Activated B cell treated with CpG ODN at 0.5 μM for 24 hours (primary cell): ENCODE measurements around the gene HES4. TPM values are rescaled to one million over a fixed set of nuclear protein-coding genes. Genes with fewer than 3 reads are reported as not detected.

Experiments
- ATAC-seq: fragments of 200-7000 bp; cut with Tn5 transposase; one replicate; pipeline ENCODE4 v1.10.0; 2021; ENCODE audit warnings: low read depth, mild to moderate bottlenecking, moderate library complexity
- CTCF ChIA-PET: fragments of 350-600 bp; sonication (Branson Sonifier 250); formaldehyde crosslinking; loops from one replicate; lab custom pipeline; 2021; ENCODE audit warnings: antibody characterized with exemption; lab: Charles Lee
- POLR2A ChIA-PET: fragments of 350-600 bp; sonication (Branson Sonifier 250); formaldehyde crosslinking; loops from one replicate; lab custom pipeline; 2021; ENCODE audit warnings: antibody characterized with exemption; lab: Charles Lee
- DNase-seq: peaks from one replicate; pipeline ENCODE4 v3.0.0; 2022
- H3K27ac Mint-ChIP-seq: one replicate; pipeline ENCODE4 v1.8.0; 2020; ENCODE audit warnings: mixed read lengths
- H3K27me3 Mint-ChIP-seq: one replicate; pipeline ENCODE4 v1.8.0; 2021; ENCODE audit warnings: mixed read lengths
- H3K36me3 Mint-ChIP-seq: one replicate; pipeline ENCODE4 v1.8.0; 2021; ENCODE audit warnings: low read depth, mixed read lengths
- H3K4me1 Mint-ChIP-seq: one replicate; pipeline ENCODE4 v1.8.0; 2021; ENCODE audit warnings: mixed read lengths
- H3K4me3 Mint-ChIP-seq: one replicate; pipeline ENCODE4 v1.8.0; 2020; ENCODE audit warnings: mild to moderate bottlenecking, mixed read lengths
- H3K9me3 Mint-ChIP-seq: one replicate; pipeline ENCODE4 v1.8.0; 2020; ENCODE audit warnings: mixed read lengths
- intact Hi-C: fragments of 100-400 bp; cut with micrococcal nuclease; formaldehyde crosslinking; loops from one replicate; pipeline ENCODE4 v1.15.1; 2024
- total RNA-seq: library from RNA; stranded (reverse); gene quantifications from 2 replicates; pipeline ENCODE4 v1.2.3, GENCODE V29; 2022
- TF ChIP-seq, protein P1 (sequence below): fragments of 200-600 bp; IDR thresholded peaks from one replicate; pipeline ENCODE4 v1.8.0; 2022; ENCODE audit warnings: antibody characterized with exemption, mild to moderate bottlenecking

The HES4 gene, protein sequence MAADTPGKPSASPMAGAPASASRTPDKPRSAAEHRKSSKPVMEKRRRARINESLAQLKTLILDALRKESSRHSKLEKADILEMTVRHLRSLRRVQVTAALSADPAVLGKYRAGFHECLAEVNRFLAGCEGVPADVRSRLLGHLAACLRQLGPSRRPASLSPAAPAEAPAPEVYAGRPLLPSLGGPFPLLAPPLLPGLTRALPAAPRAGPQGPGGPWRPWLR
- 0.67 and 1.2 TPM in 2 replicates for total RNA-seq

DNA sequence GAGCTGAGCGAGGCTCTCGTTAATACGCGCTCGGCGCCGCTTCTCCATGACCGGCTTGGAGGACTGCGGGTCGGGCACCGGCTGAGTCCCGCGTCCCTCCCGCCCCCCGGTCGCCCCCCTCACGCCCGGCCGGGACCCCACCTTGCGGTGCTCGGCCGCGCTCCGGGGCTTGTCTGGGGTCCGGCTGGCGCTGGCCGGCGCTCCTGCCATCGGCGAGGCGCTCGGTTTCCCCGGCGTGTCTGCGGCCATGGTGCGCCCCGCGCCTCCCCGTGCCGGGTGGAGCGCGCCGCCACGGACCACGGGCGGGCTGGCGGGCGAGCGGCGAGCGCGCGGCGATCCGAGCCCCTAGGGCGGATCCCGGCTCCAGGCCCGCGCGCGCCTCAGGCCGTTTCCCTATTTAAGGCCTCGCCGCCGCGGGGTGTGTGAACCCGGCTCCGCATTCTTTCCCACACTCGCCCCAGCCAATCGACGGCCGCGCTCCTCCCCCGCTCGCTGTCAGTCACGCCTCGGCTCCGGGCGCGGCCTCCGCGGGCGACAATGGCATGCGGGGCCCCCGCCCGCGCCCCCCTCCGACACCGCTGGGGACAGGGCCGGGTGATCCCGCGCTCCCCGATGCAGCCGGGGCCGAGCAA, at the start of gene HES4:
HES4 (minus strand) TSS at position 373 of the 632 bp plus-strand sequence; CDS start at position 249, 124 bp downstream.
- intact Hi-C loops = loop anchor here (2.0 kb wide), 1 partner anchor 13 kb away; the partner anchor contains the start of gene ISG15
- H3K4me1 Mint-ChIP-seq = peaks cover 19% of the 10 kb centered on the region
- no peak within 1 kb of the TSS for H3K27ac Mint-ChIP-seq
- H3K4me3 Mint-ChIP-seq = peak within 1 kb of the TSS; percentile 75
- peak; percentile 64 for ATAC-seq
- POLR2A ChIA-PET = no interaction called here
- TF ChIP-seq, protein P1, sequence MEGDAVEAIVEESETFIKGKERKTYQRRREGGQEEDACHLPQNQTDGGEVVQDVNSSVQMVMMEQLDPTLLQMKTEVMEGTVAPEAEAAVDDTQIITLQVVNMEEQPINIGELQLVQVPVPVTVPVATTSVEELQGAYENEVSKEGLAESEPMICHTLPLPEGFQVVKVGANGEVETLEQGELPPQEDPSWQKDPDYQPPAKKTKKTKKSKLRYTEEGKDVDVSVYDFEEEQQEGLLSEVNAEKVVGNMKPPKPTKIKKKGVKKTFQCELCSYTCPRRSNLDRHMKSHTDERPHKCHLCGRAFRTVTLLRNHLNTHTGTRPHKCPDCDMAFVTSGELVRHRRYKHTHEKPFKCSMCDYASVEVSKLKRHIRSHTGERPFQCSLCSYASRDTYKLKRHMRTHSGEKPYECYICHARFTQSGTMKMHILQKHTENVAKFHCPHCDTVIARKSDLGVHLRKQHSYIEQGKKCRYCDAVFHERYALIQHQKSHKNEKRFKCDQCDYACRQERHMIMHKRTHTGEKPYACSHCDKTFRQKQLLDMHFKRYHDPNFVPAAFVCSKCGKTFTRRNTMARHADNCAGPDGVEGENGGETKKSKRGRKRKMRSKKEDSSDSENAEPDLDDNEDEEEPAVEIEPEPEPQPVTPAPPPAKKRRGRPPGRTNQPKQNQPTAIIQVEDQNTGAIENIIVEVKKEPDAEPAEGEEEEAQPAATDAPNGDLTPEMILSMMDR = no peak
- H3K36me3 Mint-ChIP-seq = no peaks in the 10 kb centered on the region
- CTCF ChIA-PET = no interaction called here
- peak; percentile 60 for DNase-seq
- H3K27me3 Mint-ChIP-seq = peaks cover 27% of the 10 kb centered on the region
- H3K9me3 Mint-ChIP-seq = no peaks in the 10 kb centered on the region

DNA sequence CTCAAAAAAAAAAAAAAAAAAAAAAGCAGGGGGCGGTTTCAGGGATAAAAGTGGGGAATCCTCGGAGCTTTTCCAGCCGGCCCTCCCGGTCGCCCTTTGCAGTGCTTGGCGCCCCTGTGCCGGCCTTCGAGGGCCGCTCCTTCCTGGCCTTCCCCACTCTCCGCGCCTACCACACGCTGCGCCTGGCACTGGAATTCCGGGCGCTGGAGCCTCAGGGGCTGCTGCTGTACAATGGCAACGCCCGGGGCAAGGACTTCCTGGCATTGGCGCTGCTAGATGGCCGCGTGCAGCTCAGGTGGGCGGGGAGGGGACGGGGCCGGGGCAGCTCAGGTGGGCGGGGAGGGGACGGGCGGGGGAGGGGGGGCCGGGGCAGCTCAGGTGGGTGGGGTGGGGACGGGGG, 48.9 kb upstream of the HES4 start:
- TF ChIP-seq, protein P1 = no peak
- intact Hi-C loops = no loop called here
- no peak for DNase-seq
- Mint-ChIP-seq H3K36me3 (no peaks in the 10 kb centered on the region), H3K4me1 (peaks cover 3% of the 10 kb centered on the region), H3K4me3 (no peak overlapping the region), H3K9me3 (no peaks in the 10 kb centered on the region), H3K27ac (no peak overlapping the region), H3K27me3 (no peaks in the 10 kb centered on the region)
- ChIA-PET POLR2A (no interaction called here), CTCF (no interaction called here)
- ATAC-seq = no peak

DNA sequence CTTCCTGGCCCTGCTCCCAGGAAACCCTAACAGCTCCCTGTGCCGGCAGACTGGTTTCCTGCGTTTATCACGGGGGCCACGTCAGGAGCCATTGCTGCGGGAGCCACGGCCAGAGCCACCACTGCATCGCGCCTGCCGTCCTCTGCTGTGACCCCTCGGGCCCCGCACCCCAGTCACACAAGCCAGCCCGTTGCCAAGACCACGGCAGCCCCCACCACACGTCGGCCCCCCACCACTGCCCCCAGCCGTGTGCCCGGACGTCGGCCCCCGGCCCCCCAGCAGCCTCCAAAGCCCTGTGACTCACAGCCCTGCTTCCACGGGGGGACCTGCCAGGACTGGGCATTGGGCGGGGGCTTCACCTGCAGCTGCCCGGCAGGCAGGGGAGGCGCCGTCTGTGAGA, 48.1 kb upstream of the HES4 start:
- CTCF ChIA-PET = no interaction called here
- Mint-ChIP-seq H3K36me3 (no peaks in the 10 kb centered on the region), H3K27ac (no peak overlapping the region), H3K4me3 (no peak overlapping the region), H3K27me3 (no peaks in the 10 kb centered on the region), H3K9me3 (no peaks in the 10 kb centered on the region), H3K4me1 (peaks cover 3% of the 10 kb centered on the region)
- DNase-seq = no peak
- intact Hi-C loops = no loop called here
- TF ChIP-seq, protein P1 = no peak
- no peak for ATAC-seq
- POLR2A ChIA-PET = no interaction called here

DNA sequence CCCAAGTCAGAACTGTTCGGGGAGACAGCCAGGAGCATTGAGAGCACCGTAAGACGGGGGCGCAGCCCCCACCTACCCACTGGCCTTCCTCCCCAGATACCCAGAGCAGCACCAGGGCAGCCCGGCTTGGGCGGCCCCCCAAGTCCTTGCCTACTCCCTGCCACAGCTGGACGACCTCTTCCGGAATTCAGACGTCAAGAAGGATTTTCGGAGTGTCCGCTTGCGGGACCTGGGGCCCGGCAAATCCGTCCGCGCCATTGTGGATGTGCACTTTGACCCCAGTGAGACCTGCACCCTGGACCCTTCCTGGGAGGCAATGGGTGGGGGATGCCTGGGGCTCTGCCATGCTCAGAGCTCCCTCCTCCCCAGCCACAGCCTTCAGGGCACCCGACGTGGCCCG, 47.5 kb upstream of the HES4 start:
- ChIA-PET CTCF (no interaction called here), POLR2A (no interaction called here)
- Mint-ChIP-seq H3K27me3 (no peaks in the 10 kb centered on the region), H3K27ac (no peak overlapping the region), H3K36me3 (no peaks in the 10 kb centered on the region), H3K9me3 (no peaks in the 10 kb centered on the region), H3K4me1 (peaks cover 3% of the 10 kb centered on the region), H3K4me3 (no peak overlapping the region)
- DNase-seq (no peak), ATAC-seq (no peak)
- TF ChIP-seq, protein P1 = no peak
- intact Hi-C loops = no loop called here

DNA sequence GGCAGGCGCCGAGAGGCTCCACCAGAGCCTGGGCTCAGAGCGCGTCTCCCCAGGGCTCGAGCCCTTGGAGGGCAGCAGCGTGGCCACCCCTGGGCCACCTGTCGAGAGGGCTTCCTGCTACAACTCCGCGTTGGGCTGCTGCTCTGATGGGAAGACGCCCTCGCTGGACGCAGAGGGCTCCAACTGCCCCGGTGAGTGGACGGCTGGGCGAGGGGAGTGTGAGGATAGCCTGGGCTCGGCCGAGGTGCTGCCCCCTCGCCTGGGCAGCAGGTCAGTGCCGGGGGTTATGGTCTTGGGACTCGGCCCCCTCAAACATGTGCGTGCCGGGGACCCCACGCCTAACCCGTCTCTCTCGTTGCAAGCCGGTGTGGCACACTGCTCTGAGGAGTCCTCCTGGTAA, 46.9 kb upstream of the HES4 start:
- Mint-ChIP-seq H3K4me1 (peaks cover 3% of the 10 kb centered on the region), H3K27ac (no peak overlapping the region), H3K27me3 (no peaks in the 10 kb centered on the region), H3K36me3 (no peaks in the 10 kb centered on the region), H3K9me3 (no peaks in the 10 kb centered on the region), H3K4me3 (no peak overlapping the region)
- TF ChIP-seq, protein P1 = no peak
- POLR2A ChIA-PET = no interaction called here
- intact Hi-C loops = no loop called here
- ATAC-seq (no peak), DNase-seq (no peak)
- CTCF ChIA-PET = no interaction called here
